Panc1 (cell line): ENCODE results near the gene EFEMP1. TPM values are rescaled to one million over a fixed set of nuclear protein-coding genes. Genes with fewer than 3 reads are reported as not detected.

Source experiments
- ATAC-seq: fragments of 200-7000 bp; cut with Tn5 transposase; 2 replicates; pipeline ENCODE4 v1.9.1; 2020; ENCODE audit warnings: mild to moderate bottlenecking, moderate library complexity
- BruUV-seq: library from RNA; stranded (reverse); fragments of 400-500 nt; replicated peaks from 2 replicates; lab custom pipeline; 2021; lab: Mats Ljungman, UMichigan
- CTCF ChIA-PET: fragments of 300-600 bp; sonication (Branson Sonifier 250); formaldehyde crosslinking; loops from one replicate; lab custom pipeline; 2022; ENCODE audit warnings: antibody characterized with exemption; lab: Charles Lee
- POLR2A ChIA-PET: fragments of 300-600 bp; sonication (Branson Sonifier 250); formaldehyde crosslinking; loops from one replicate; lab custom pipeline; 2022; ENCODE audit warnings: antibody characterized with exemption; lab: Charles Lee
- DNase-seq: peaks from one replicate; pipeline ENCODE4 v3.0.0-alpha.2; 2010; ENCODE audit warnings: low read depth, low spot score
- H3K27ac ChIP-seq: 2 replicates; pipeline ENCODE4 v1.5.1; 2011; ENCODE audit warnings: mild to moderate bottlenecking, low read length, inconsistent platforms
- H3K27me3 ChIP-seq: fragments of 200-500 bp; sonication (Bioruptor generic); 2 replicates; pipeline ENCODE4 v1.6.0; 2014; ENCODE audit warnings: low read length, inconsistent platforms; ENCODE audit not compliant: control insufficient read depth, insufficient read depth
- H3K36me3 ChIP-seq: fragments of 200-500 bp; sonication (Bioruptor generic); 2 replicates; pipeline ENCODE4 v1.5.1; 2014; ENCODE audit warnings: inconsistent platforms, mild to moderate bottlenecking, low read length, moderate library complexity; ENCODE audit not compliant: control insufficient read depth, insufficient read depth
- H3K4me1 ChIP-seq: 2 replicates; pipeline ENCODE4 v1.5.1; 2011; ENCODE audit warnings: inconsistent platforms, mild to moderate bottlenecking, low read length, moderate library complexity; ENCODE audit not compliant: control insufficient read depth, insufficient read depth
- H3K4me3 ChIP-seq, 2 experiments: 2 replicates each; pipeline ENCODE4 v1.5.1; 2011 to 2012; ENCODE audit warnings: low read depth in 2 of 2, low read length in 2 of 2, mild to moderate bottlenecking in 2 of 2, inconsistent platforms in 1 of 2, moderate library complexity in 1 of 2
- H3K9me3 ChIP-seq: fragments of 200-500 bp; sonication (Bioruptor generic); 2 replicates; pipeline ENCODE4 v1.5.1; 2014; ENCODE audit warnings: low read depth, mild to moderate bottlenecking, inconsistent platforms, low read length, moderate library complexity; ENCODE audit not compliant: control insufficient read depth, insufficient read depth
- CTCF ChIP-seq: fragments of 450-650 bp; IDR thresholded peaks from 2 replicates; pipeline ENCODE4 v1.5.1; 2017; ENCODE audit warnings: mild to moderate bottlenecking
- POLR2AphosphoS5 ChIP-seq: IDR thresholded peaks from 2 replicates; pipeline ENCODE4 v1.6.1; 2012; ENCODE audit warnings: mild to moderate bottlenecking, low read depth, low read length, moderate library complexity
- REST ChIP-seq, 2 experiments: IDR thresholded peaks; 2 replicates each; pipeline ENCODE4 v1.6.1; 2011 to 2012; ENCODE audit warnings: low read depth in 2 of 2, control low read depth in 1 of 2, low read length in 1 of 2, mild to moderate bottlenecking in 1 of 2, moderate library complexity in 1 of 2; ENCODE audit not compliant: insufficient read depth in 1 of 2
- SIN3A ChIP-seq: IDR thresholded peaks from 2 replicates; pipeline ENCODE4 v1.6.1; 2012; ENCODE audit warnings: low read depth, mild to moderate bottlenecking, low read length, moderate library complexity, borderline replicate concordance; ENCODE audit not compliant: insufficient read depth
- TCF7L2 ChIP-seq: IDR thresholded peaks from 2 replicates; pipeline ENCODE4 v1.6.1; 2011; ENCODE audit warnings: mild to moderate bottlenecking, low read depth, low read length, inconsistent platforms
- in situ Hi-C: cut with HindIII; loops from 2 replicates; pipeline ENCODE4 v1.10.0; 2016; ENCODE audit warnings: low sequenced_read_pairs, low pct_unique_long_range_greater_than_20kb
- intact Hi-C: fragments of 100-400 bp; cut with micrococcal nuclease; formaldehyde crosslinking; loops from one replicate; pipeline ENCODE4 v1.10.0; 2022; ENCODE audit not compliant: unreplicated experiment
- total RNA-seq: library from RNA; stranded (reverse); gene quantifications from one replicate; pipeline ENCODE4 v1.2.1, GENCODE V29; 2021; ENCODE audit not compliant: unreplicated experiment

Gene EFEMP1
- total RNA-seq, 1 experiment from 2014 or later = 15.5 TPM

GRCh38 chr2:55880416-55881143, 43.0 kb downstream of the EFEMP1 start:
- H3K36me3 ChIP-seq = no peaks in the 10 kb centered on the region
- CTCF ChIA-PET = no interaction called here
- DNase-seq (no peak), ATAC-seq (no peak)
- BruUV-seq = no TSS peak
- no peaks in the 10 kb centered on the region for H3K9me3 ChIP-seq
- H3K4me3 ChIP-seq = no peak overlapping the region
- intact Hi-C loops (no loop called here), in situ Hi-C loops (no loop called here)
- no peaks in the 10 kb centered on the region for H3K27me3 ChIP-seq
- H3K27ac ChIP-seq = no peak overlapping the region
- POLR2A ChIA-PET = no interaction called here
- no peaks in the 10 kb centered on the region for H3K4me1 ChIP-seq
- TF ChIP-seq TCF7L2 = no peak
- TF ChIP-seq POLR2AphosphoS5 = no peak
- TF ChIP-seq CTCF = no peak
- no peak for TF ChIP-seq SIN3A
- TF ChIP-seq REST (IDR thresholded peaks at IDR 0.05; ENCODE audit: insufficient read depth in 1 of 2, low read depth in 2 of 2, low read length in 1 of 2) = no peak

GRCh38 chr2:55879976-55880375, 43.6 kb downstream of the EFEMP1 start:
- H3K4me3 ChIP-seq = no peak overlapping the region
- no peak for ATAC-seq
- H3K27ac ChIP-seq = no peak overlapping the region
- no peaks in the 10 kb centered on the region for H3K36me3 ChIP-seq
- ChIA-PET CTCF (no interaction called here), POLR2A (no interaction called here)
- no peaks in the 10 kb centered on the region for H3K27me3 ChIP-seq
- no peaks in the 10 kb centered on the region for H3K9me3 ChIP-seq
- TF ChIP-seq SIN3A (no peak), TCF7L2 (no peak), CTCF (no peak)
- no peak for DNase-seq
- no peaks in the 10 kb centered on the region for H3K4me1 ChIP-seq
- intact Hi-C loops (no loop called here), in situ Hi-C loops (no loop called here)
- no TSS peak for BruUV-seq
